Mucosa of gallbladder (tissue), 1 donor: ENCODE results near the gene IL18R1. TPM values are rescaled to one million over a fixed set of nuclear protein-coding genes. Genes with fewer than 3 reads are reported as not detected.

Source experiments
- DNase-seq: peaks from one replicate; pipeline ENCODE4 v3.0.0-alpha.2; 2020; ENCODE audit warnings: low spot score
- total RNA-seq: library from RNA; stranded (reverse); gene quantifications from one replicate; pipeline ENCODE4 v1.2.1, GENCODE V29; 2021
- donor health status: DM: no; HTN: no; CAD: no.

IL18R1 gene
- total RNA-seq, 1 donor from 2014 or later = 6.2 TPM

GRCh38 chr2:102345329-102345920, 10.2 kb upstream of the IL18R1 start:
- no peak for DNase-seq

GRCh38 chr2:102346381-102347130, 9.0 kb upstream of the IL18R1 start:
- DNase-seq = no peak

- DNase-seq = no peak
Observed at GRCh38 chr2:102350137-102350793, 5.3 kb upstream of the IL18R1 start.

- DNase-seq = no peak
Observed at GRCh38 chr2:102356381-102356712, 751 bp downstream of the IL18R1 start.

DNA sequence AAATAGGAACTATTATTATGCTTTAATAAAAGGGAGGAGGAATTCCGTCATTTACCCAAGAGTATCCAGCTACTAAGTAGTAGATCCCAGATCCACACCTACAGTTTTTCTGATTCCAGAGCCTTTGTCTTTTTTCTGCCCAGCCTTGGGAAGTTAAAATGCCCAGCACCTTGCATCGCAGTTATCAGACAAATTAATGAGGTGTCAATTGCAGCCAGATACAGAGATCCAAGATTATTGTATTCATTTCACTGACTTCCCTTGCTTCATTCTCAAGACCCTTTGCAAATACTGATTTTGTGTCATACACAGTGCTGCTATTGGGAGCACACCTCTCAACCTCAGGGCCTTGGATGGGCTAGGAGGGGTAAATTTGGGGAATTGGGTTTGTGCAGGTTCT, 1.1 kb downstream of the IL18R1 start:
- DNase-seq = no peak

GRCh38 chr2:102357937-102358336, 2.3 kb downstream of the IL18R1 start:
- no peak for DNase-seq

GRCh38 chr2:102358496-102358895, 2.9 kb downstream of the IL18R1 start:
- DNase-seq = no peak

- DNase-seq = no peak
Observed at GRCh38 chr2:102359527-102359926, 3.9 kb downstream of the IL18R1 start.

DNA sequence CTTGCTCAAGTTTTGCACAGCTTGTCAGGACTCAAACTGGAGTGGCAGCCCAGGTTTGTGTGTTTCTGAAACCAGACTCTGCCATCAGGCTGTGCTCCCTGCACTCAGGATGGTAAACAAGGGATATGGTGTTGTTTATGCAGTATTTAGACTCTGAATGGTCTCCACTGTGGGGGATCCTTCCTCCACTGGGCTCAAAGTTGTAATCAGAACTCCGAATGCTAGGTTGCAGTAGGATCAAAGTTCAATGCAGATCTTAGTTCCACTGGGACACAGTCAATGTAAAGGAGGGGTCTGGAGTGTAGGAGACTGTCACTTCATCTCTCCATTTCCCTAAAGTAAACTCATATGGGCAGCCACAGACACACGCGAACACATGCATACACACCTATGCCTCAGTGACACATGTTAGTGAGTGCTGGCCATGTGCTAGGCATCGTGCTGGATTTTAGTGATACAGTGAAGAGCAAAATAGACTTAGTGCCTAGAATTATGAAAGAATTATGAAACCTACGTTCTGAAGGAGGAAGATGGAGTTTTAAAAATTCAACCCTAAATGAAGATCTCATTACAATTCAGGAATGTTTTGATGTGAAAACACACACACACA, 6.1 kb downstream of the IL18R1 start:
- no peak for DNase-seq

DNA sequence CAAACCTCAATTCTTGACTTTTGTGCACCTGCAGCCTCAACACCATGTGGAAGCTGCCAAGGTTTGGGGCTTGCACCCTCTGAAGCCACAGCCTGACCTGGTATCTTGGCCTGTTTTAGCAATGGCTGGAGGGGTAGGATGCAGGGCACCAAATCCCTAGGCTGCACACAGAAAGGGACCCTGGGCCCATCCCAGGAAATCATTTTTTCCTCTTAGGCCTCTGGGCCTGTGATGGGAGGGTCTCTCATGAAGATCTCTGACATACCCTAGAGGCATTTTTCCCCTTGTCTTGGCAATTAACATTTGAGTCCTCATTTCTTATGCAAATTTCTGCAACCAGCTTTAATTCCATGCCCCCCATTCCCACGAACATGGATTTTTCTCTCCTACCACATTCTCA, 10.2 kb downstream of the IL18R1 start:
- no peak for DNase-seq

- DNase-seq = no peak
Observed at GRCh38 chr2:102366406-102367112, 11.0 kb downstream of the IL18R1 start.

- no peak for DNase-seq
Observed at GRCh38 chr2:102367331-102367971, 11.9 kb downstream of the IL18R1 start.

DNA sequence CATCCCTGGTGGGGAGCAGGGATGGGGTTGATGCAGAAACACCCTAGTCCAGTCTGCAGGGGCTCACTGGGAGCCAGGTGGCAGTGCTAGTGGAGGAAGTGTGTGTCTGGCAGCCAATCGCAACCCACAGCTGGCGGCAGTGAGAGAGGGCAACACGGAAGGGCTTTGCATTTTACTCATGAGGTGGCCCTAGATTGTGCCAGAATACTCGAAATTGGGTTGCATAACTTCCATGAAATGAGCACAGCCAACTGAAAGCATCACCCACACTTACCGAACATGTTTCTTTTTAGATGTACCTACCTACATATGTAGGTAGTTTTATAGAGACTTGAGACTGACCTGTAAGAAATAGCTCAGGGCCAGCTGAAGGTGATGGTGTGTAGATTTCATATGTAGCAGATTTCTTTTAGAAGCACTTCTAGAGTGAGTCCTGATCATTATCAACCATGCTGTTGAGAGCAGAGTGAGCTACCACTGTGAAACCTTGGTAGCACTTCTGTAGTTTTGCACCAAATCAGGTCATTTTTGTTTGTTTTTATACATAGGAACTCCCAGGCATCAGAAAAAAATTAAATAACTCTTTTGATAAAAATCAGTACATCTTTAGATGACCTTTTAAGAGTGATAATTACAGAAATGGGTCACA, 13.0 kb downstream of the IL18R1 start:
- no peak for DNase-seq

DNA sequence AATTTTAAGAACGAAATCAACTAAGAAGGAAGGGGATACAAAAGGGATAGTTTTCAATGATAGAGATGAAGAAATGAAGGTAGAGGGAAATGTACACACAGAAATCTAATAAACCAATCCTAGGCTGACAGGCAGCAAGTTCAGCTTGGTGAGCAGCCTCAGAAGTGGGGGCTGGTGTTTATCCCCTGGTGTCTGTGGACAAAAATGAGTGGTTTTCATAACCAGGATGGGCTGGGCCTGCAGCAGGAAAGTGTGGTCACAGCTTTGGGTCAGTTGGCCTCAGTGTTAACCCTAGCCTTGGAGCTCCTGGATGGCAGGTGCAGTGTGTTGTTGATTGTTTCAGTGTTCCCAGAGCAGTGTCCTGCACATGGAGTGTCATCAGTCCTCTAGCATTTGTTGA, 14.3 kb downstream of the IL18R1 start:
- DNase-seq = no peak

DNA sequence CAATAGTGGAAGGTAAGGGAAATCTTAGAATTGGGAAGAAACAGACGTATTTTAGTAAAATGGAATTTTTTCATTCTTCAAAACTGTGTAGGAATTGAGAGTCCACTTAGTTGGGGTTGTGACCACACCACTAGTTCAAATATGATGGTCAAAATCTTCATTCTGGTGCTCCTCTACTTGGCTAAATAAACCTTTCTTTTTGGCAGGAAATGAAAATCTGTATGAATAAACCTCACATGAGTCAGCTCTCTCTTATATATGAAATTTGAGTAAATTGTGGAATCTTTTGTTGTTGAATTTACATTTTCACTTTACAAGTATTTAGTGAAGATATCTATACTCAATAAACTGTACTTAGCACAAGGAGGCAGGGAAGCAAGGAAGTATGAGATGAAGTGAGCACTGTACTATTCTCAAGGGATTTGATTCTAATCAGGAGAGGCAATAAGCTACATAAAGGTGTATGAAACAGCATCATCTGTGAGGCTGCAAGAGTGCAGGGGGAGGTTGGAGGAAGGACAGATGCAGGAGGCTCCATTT, 20.5 kb downstream of the IL18R1 start:
- no peak for DNase-seq

GRCh38 chr2:102383722-102384121, 28.1 kb downstream of the IL18R1 start:
- DNase-seq = no peak

- no peak for DNase-seq
Observed at GRCh38 chr2:102385522-102385921, 29.9 kb downstream of the IL18R1 start.

- DNase-seq = no peak
Observed at GRCh38 chr2:102386004-102386403, 30.4 kb downstream of the IL18R1 start.

GRCh38 chr2:102386867-102387541, 31.4 kb downstream of the IL18R1 start:
- no peak for DNase-seq
